Endometrial microvascular endothelial cells (primary cell): Measurements from ENCODE around the gene KLHDC4. TPM values are rescaled to one million over a fixed set of nuclear protein-coding genes. Genes with fewer than 3 reads are reported as not detected.
"Not testable (repeated sequence)": the region's sequence is repeated elsewhere in the genome, so short reads cannot be mapped to it uniquely, and the experiment has no call there.

Experiments used
- in situ Hi-C: cut with HindIII; loops from 2 replicates; pipeline ENCODE4 v1.10.0; 2017; ENCODE audit warnings: low sequenced_read_pairs, low pct_unique_long_range_greater_than_20kb; ENCODE audit errors: inconsistent ontology term
- total RNA-seq: library from RNA; depleted of rRNA; stranded (reverse); fragments of >200 nt; gene quantifications from one replicate; pipeline ENCODE4 v1.2.3, GENCODE V29; 2015; ENCODE audit errors: inconsistent ontology term

KLHDC4 gene
- total RNA-seq: 36.1 TPM

DNA sequence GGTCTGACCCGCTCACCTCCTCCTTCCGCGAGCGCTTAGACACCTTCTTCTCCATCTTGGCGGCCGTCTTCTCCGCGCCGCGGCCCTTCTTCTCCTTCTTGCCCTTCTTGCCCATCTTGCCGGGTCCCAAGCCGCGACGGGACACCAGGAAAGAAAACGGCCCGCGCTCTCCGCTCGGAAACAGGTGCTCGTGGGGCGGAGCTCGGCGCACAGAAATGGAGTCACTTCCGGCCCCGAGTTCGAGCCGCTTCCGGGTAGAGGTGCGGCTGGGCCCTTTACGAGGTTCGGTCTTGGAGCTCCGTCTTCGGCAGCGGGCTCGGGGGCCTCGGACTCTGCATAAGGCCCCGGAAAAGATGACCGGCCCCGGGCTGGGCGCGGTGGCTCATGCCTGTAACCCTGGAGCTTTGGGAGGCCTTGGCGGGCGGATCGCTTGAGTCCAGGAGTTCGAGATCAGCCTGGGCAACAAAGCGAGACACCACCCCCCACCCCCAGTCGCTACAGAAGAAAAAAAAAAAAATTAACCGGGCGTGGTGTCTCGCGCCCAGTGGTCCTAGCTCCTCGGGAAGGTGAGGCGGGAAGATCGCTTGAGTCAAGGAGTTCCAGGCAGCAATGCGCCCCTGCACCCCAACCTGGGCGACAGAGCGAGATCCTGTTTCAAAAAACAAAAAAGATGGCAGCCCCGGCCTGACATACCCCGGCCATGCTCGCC, at the start of gene KLHDC4:
KLHDC4 (minus strand) TSS at position 211 of the 709 bp plus-strand sequence; CDS start at position 115, 96 bp downstream.
- in situ Hi-C loops: no loop called here

- in situ Hi-C loops: no loop called here
Observed at GRCh38 chr16:87815567-87815966, 49.8 kb upstream of the KLHDC4 start.

DNA sequence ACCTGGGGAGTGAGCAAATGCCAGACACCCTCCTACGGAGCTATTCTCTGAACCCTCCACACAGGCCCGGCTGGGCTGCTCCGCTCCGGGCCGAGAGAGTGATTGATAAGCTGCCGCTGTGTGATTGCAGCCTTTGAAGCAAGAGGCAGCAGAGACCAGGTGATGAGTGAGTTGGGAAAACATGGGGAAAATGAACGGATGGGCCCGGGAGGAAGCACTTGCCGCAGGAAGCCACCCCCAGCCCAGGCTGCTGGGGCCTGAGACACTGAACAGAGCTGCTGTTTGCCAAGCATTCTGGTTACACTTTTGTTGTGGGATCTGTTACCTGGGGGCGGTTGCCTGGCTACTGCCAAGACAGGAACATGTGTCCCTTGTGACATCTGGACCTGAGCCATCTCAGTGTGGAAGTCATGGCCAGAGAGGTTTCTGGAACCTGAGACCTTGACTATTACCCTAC, 46.4 kb upstream of the KLHDC4 start:
- in situ Hi-C loops: no loop called here

GRCh38 chr16:87811454-87811853, 45.7 kb upstream of the KLHDC4 start:
- in situ Hi-C loops: not testable (repeated sequence)

- in situ Hi-C loops: no loop called here
Observed at GRCh38 chr16:87809150-87809902, 43.5 kb upstream of the KLHDC4 start.

- in situ Hi-C loops: no loop called here
Observed at GRCh38 chr16:87808108-87808507, 42.3 kb upstream of the KLHDC4 start.

DNA sequence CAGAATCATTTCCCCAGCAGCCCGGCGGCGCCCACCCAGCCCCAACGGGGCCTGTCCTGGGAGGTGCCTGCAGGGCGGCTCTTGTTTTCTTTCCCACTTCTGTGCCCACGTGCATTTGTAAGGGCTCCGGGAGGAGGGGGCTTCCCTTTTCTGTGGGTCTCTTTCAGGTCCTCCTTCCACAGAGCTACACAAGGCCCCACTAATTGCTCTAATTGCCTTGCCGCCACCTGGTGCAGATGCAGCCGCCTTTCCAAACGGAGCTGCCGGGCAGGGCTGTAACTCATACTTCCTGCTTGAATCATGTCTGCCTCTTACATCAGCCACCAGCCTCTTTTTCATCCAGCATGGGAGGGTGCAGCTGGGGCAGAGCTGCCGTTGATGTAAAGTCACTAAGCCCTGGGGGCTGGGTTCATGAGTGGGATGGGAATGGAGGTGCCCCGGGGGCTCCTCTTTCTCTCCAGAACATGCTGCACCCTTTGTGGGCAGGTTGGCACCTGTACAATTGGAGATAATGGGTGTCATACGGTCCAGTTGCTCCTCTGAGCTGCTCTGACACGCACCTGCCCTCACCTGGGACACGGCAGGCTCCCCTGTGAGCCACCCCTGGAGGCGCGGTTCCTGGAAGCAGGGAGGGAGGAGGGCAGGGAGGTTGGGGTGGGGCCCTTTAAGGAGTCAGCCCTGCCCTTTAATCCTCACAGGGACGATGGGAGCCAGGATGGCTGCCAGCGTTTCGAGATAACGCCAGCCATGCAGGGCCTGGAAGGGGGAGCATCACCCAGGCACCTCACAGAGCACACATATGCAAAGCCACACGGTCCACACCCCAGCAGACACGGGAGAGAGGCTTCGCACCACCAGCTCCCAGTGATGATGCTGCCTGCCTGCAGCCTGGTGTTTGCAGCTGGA, 41.1 kb upstream of the KLHDC4 start:
- in situ Hi-C loops: no loop called here

- in situ Hi-C loops: no loop called here
Observed at GRCh38 chr16:87806261-87806640, 40.5 kb upstream of the KLHDC4 start.

DNA sequence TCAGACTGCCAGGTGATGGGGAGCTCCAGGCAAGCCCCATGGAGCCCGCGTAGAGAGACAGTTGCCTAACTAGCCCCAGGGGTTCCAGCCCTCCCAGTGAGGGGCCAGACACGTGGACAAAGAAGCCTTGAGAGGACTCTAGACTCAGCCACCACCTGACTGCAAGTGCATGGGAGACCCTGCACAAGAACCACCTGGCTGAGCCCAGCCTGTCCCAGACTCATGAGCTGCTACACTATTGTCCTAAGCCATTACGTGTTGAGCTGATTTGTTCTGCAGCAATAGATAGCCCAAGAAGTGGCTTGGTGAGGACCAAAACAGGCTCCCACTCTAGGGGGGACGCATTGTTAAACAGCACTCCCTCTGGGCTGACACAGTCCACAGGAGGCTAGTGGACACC, 37.6 kb upstream of the KLHDC4 start:
- in situ Hi-C loops: no loop called here

DNA sequence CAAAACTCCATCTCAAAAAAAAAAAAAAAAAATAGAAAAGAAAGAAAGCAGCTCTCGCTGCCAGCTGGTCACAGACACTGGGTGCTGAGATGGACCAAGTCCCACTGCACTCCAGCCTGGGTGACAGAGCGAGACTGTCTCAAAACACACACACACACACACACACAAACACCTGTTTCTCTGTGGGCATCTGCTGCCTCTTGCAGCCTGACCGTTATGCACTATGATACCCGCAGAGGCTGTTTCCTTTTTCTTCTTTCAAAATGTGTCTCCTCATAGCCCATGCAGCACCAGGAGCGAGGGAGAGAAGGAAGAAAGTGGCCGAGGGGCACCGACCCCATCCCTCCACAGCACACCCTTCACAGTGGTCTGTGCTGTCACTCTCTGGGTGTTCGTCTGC, 36.9 kb upstream of the KLHDC4 start:
- in situ Hi-C loops: no loop called here

- in situ Hi-C loops: no loop called here
Observed at GRCh38 chr16:87801679-87802259, 36.0 kb upstream of the KLHDC4 start.

- in situ Hi-C loops: no loop called here
Observed at GRCh38 chr16:87800497-87800896, 34.7 kb upstream of the KLHDC4 start.

DNA sequence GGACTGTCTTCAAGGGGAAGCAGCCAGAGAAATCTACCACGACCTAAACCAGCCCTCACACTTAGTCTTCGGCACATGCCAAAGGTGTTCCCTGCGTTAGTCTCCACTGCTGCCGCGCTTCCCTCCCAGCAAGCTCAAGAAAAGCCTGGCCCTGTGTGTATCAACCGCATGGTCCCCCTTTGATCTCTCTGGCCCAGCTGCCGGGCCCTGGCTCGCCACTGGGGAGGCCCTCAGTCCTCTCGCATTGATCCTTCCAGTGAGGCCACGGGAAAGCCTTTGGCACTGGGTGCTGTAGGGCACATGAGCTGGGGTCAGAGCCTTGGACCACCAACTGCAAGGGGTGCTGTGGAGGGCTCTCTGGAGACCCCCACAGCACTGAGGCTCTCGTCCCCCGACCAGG, 29.6 kb upstream of the KLHDC4 start:
- in situ Hi-C loops: no loop called here

- in situ Hi-C loops: no loop called here
Observed at GRCh38 chr16:87794485-87795078, 28.8 kb upstream of the KLHDC4 start.

GRCh38 chr16:87792205-87792565, 26.4 kb upstream of the KLHDC4 start:
- in situ Hi-C loops: no loop called here

GRCh38 chr16:87791295-87792204, 25.8 kb upstream of the KLHDC4 start:
- in situ Hi-C loops: no loop called here

GRCh38 chr16:87790292-87791100, 24.7 kb upstream of the KLHDC4 start:
- in situ Hi-C loops: no loop called here
